ENCODE results near the gene FXYD2.

- TF ChIP-seq POLR2AphosphoS5 (IDR thresholded peaks at IDR 0.05) (no peak), CTCF (IDR thresholded peaks at IDR 0.05) (no peak), POLR2A (IDR thresholded peaks at IDR 0.05) (no peak)
These were observed 38.8 kb upstream of the FXYD2 start for GRCh38 chr11:117863383-117863782.

All from suprapubic skin (tissue), 4 donors.